Measurements from ENCODE around the gene AACS. TPM values are rescaled to one million over a fixed set of nuclear protein-coding genes. Genes with fewer than 3 reads are reported as not detected.

The AACS gene
- total and polyA plus RNA-seq, 2 of the 13 experiments (the other 11 are each of a cell fraction or from before 2014, with no cell fraction given) = 23.3 to 28.8 TPM

DNA sequence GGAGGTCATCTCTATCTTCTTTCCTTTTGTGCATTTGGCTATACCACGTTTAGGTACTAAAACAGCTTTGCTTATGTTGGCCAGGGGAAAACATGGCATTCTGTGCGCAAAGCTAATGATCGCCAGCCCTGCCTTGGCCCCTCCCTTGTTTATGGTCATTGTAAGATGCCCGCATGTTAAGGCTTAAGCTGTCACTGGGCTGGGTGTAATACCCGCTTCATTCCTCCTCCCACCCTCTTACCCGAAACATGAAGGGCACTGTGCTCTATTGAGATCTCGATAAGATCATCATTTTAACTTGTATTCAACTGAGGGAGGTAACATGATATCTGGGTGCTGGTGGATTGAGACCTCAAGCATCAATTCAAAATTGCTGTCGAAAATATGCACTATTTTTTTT is 37.1 kb upstream of the AACS start (continued):
- TF ChIP-seq, protein P1, sequence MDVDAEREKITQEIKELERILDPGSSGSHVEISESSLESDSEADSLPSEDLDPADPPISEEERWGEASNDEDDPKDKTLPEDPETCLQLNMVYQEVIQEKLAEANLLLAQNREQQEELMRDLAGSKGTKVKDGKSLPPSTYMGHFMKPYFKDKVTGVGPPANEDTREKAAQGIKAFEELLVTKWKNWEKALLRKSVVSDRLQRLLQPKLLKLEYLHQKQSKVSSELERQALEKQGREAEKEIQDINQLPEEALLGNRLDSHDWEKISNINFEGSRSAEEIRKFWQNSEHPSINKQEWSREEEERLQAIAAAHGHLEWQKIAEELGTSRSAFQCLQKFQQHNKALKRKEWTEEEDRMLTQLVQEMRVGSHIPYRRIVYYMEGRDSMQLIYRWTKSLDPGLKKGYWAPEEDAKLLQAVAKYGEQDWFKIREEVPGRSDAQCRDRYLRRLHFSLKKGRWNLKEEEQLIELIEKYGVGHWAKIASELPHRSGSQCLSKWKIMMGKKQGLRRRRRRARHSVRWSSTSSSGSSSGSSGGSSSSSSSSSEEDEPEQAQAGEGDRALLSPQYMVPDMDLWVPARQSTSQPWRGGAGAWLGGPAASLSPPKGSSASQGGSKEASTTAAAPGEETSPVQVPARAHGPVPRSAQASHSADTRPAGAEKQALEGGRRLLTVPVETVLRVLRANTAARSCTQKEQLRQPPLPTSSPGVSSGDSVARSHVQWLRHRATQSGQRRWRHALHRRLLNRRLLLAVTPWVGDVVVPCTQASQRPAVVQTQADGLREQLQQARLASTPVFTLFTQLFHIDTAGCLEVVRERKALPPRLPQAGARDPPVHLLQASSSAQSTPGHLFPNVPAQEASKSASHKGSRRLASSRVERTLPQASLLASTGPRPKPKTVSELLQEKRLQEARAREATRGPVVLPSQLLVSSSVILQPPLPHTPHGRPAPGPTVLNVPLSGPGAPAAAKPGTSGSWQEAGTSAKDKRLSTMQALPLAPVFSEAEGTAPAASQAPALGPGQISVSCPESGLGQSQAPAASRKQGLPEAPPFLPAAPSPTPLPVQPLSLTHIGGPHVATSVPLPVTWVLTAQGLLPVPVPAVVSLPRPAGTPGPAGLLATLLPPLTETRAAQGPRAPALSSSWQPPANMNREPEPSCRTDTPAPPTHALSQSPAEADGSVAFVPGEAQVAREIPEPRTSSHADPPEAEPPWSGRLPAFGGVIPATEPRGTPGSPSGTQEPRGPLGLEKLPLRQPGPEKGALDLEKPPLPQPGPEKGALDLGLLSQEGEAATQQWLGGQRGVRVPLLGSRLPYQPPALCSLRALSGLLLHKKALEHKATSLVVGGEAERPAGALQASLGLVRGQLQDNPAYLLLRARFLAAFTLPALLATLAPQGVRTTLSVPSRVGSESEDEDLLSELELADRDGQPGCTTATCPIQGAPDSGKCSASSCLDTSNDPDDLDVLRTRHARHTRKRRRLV (CRISPR knock-in tag; IDR thresholded peaks at IDR 0.05) = no peak
- TF ChIP-seq PLRG1 (conservative IDR thresholded peaks at IDR 0.05) = no peak
- TF ChIP-seq SETDB1 (CRISPR knock-in tag; IDR thresholded peaks at IDR 0.05; ENCODE audit: borderline replicate concordance) = no peak
- TF ChIP-seq FLYWCH1 (CRISPR knock-in tag; IDR thresholded peaks at IDR 0.05) = no peak
- TF ChIP-seq CBX5 (CRISPR knock-in tag; IDR thresholded peaks at IDR 0.05; ENCODE audit: borderline replicate concordance) = no peak
- TF ChIP-seq, protein P2, sequence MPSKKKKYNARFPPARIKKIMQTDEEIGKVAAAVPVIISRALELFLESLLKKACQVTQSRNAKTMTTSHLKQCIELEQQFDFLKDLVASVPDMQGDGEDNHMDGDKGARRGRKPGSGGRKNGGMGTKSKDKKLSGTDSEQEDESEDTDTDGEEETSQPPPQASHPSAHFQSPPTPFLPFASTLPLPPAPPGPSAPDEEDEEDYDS (CRISPR knock-in tag; IDR thresholded peaks at IDR 0.05) = no peak
- TF ChIP-seq, protein P3, sequence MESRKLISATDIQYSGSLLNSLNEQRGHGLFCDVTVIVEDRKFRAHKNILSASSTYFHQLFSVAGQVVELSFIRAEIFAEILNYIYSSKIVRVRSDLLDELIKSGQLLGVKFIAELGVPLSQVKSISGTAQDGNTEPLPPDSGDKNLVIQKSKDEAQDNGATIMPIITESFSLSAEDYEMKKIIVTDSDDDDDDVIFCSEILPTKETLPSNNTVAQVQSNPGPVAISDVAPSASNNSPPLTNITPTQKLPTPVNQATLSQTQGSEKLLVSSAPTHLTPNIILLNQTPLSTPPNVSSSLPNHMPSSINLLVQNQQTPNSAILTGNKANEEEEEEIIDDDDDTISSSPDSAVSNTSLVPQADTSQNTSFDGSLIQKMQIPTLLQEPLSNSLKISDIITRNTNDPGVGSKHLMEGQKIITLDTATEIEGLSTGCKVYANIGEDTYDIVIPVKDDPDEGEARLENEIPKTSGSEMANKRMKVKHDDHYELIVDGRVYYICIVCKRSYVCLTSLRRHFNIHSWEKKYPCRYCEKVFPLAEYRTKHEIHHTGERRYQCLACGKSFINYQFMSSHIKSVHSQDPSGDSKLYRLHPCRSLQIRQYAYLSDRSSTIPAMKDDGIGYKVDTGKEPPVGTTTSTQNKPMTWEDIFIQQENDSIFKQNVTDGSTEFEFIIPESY (CRISPR knock-in tag; IDR thresholded peaks at IDR 0.05) = no peak
